ENCODE results near the gene CREBZF. TPM values are rescaled to one million over a fixed set of nuclear protein-coding genes. Genes with fewer than 3 reads are reported as not detected.

The CREBZF gene
- total and polyA plus RNA-seq, 9 of the 15 experiments (the other 6 are each of a cell fraction or from before 2014, with no cell fraction given): 7.2 to 70.2 (median 40.5) TPM

DNA sequence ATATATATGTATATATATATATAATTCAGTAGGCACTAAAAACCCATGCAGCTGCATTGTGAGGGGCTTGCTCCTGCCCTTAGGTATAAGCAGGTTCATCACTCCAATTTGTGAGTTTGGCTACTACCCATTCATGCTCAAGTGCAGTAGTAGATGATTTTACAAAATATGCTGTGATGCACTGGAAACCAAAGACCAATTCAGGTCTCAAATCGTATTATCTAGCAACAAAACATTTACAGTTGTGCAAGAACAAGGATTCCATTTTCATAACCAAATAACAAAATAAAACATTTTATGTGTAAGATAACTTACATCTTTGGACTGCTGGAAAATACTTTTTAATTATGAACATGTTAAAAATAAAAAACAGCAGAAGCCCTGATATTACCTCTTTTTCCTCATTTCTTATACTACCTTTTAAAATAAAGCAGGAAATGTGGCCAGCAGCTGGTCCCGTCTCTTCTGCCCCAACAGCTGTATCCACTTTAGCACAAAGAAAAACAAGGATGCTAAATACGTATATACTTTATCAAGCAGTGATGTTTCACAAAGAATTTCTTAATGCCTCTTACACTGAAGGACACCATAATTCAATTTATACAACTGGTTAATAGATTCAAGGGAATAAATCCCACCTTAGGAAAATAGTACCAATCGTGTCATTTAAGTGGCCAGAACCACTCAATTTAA lies 2.8 kb downstream of the CREBZF start:
- no TSS peak for BruUV-seq (replicated peaks)
- Histone ChIP-seq H3K27ac (ENCODE audit: extremely low read depth, low read depth, low read length) (no peak overlapping the region), H3K36me3 (ENCODE audit: control insufficient read depth, insufficient read depth, low read length) (peaks cover 60% of the 10 kb centered on the region), H3K9ac (ENCODE audit: insufficient read depth in 1 of 2, low read depth in 2 of 2, low read length in 2 of 2) (peak overlapping the region in 1 of 2 experiments; percentile 98; a peak in 2 of 4 replicates), H4K20me1 (replicated peaks; ENCODE audit: control insufficient read depth, insufficient read depth, low read length) (peaks cover 16% of the 10 kb centered on the region), H3K9me1 (ENCODE audit: control insufficient read depth, insufficient read depth, low read length) (no peaks in the 10 kb centered on the region), H3K9me3 (replicated peaks; ENCODE audit: control insufficient read depth, insufficient read depth, low read depth, low read length) (no peaks in the 10 kb centered on the region), H3K79me2 (ENCODE audit: control insufficient read depth, insufficient read depth, low read length) (peaks cover 78% of the 10 kb centered on the region), H3K4me1 (replicated peaks in 1 of 2; ENCODE audit: control insufficient read depth in 2 of 2, insufficient read depth in 2 of 2, low read length in 2 of 2) (peaks cover 14% of the 10 kb centered on the region in 2 experiments; a peak in 3 of 5 replicates), H3K4me3 (peak overlapping the region; percentile 94), H2AFZ (ENCODE audit: low read depth, low read length) (no peak overlapping the region), H3K4me2 (ENCODE audit: insufficient read depth, low read length) (peak overlapping the region; percentile 75), H3K27me3 (ENCODE audit: control insufficient read depth in 2 of 2, insufficient read depth in 2 of 2, low read length in 2 of 2) (no peaks in the 10 kb centered on the region)
- 1% methylated on average over 4 of the region's 4 CpGs for WGBS (ENCODE audit: insufficient coverage, low coverage, missing lambda C conversion rate)
- peak in 1 of 4 experiments; percentile 32 for DNase-seq (ENCODE audit: extremely low read depth in 1 of 4, low spot score in 3 of 4)
- FAIRE-seq: no peak
- ATAC-seq: no peak
- POLR2A ChIA-PET: interaction anchor here (10.1 kb wide), 1 partner anchor 11 kb away, joined by 145 read pairs; the partner anchor contains the start of gene TMEM126A
- CTCF ChIA-PET (ENCODE audit: low intra/inter-chr PET ratio): interaction anchor here (0.5 kb wide), 1 partner anchor 886 kb away, joined by 3 read pairs; no protein-coding TSS in a partner anchor
- TF ChIP-seq CEBPB (tag; IDR thresholded peaks at IDR 0.05) (peak; percentile 35), ZNF717 (CRISPR knock-in tag; IDR thresholded peaks at IDR 0.05) (no peak), ZNF23 (CRISPR knock-in tag; IDR thresholded peaks at IDR 0.05) (no peak)
- intact Hi-C loops (cut with micrococcal nuclease): loop anchor here (2.0 to 10.0 kb wide), 5 partner anchors 13 to 583 kb away; partner anchors contain the start of genes EED and PICALM
- in situ Hi-C loops (cut with MboI): no loop called here

DNA sequence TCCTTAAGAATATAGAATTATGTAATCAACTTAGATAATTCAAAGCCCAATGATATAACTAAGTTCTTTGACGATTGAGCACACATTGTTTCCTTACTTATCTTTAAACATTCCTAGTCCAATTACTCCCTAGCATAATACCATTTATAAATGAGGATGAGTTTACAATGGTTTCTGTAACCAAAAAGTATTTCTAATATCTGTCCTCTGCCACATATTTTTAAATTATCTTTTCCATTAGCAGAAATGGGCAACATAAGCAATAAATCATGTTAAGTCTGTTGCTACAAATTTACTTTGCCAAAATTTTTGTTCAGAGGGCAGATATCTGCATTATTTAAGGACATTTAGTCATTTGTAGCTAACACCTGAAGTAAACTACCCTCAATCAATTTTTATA lies 6.7 kb downstream of the CREBZF start:
- peaks cover 2 to 20% of the 10 kb centered on the region in 2 experiments; a peak in 4 of 5 replicates for H3K4me1 ChIP-seq (replicated peaks in 1 of 2; ENCODE audit: control insufficient read depth in 2 of 2, insufficient read depth in 2 of 2, low read length in 2 of 2)
- in situ Hi-C loops (cut with MboI) (no loop called here), intact Hi-C loops (cut with micrococcal nuclease) (no loop called here)
- DNase-seq (ENCODE audit: extremely low read depth in 1 of 4, low spot score in 3 of 4): no peak
- H3K9me3 ChIP-seq (replicated peaks; ENCODE audit: control insufficient read depth, insufficient read depth, low read depth, low read length): no peaks in the 10 kb centered on the region
- H2AFZ ChIP-seq (ENCODE audit: low read depth, low read length): no peak overlapping the region
- no peak overlapping the region for H3K4me2 ChIP-seq (ENCODE audit: insufficient read depth, low read length)
- H4K20me1 ChIP-seq (replicated peaks; ENCODE audit: control insufficient read depth, insufficient read depth, low read length): peaks cover 12% of the 10 kb centered on the region
- H3K4me3 ChIP-seq: no peak overlapping the region
- ATAC-seq: no peak
- H3K79me2 ChIP-seq (ENCODE audit: control insufficient read depth, insufficient read depth, low read length): peaks cover 86% of the 10 kb centered on the region
- H3K36me3 ChIP-seq (ENCODE audit: control insufficient read depth, insufficient read depth, low read length): peaks cover 88% of the 10 kb centered on the region
- H3K9ac ChIP-seq (ENCODE audit: insufficient read depth in 1 of 2, low read depth in 2 of 2, low read length in 2 of 2): no peak overlapping the region
- H3K9me1 ChIP-seq (ENCODE audit: control insufficient read depth, insufficient read depth, low read length): no peaks in the 10 kb centered on the region
- no peak overlapping the region for H3K27ac ChIP-seq (ENCODE audit: extremely low read depth, low read depth, low read length)
- BruUV-seq (replicated peaks): no TSS peak
- ChIA-PET POLR2A (interaction anchor here (10.1 kb wide), 1 partner anchor 7 kb away, joined by 145 read pairs; the partner anchor contains the start of gene TMEM126A), CTCF (ENCODE audit: low intra/inter-chr PET ratio) (no interaction called here)
- no peak for FAIRE-seq
- 50% methylated on average over 1 of the region's 1 CpG for WGBS (ENCODE audit: insufficient coverage, low coverage, missing lambda C conversion rate)
- no peaks in the 10 kb centered on the region for H3K27me3 ChIP-seq (ENCODE audit: control insufficient read depth in 2 of 2, insufficient read depth in 2 of 2, low read length in 2 of 2)
- TF ChIP-seq ZNF197 (CRISPR knock-in tag; IDR thresholded peaks at IDR 0.05; ENCODE audit: low read depth) (no peak), DNMT1 (IDR thresholded peaks at IDR 0.05) (no peak), ZNF282 (CRISPR knock-in tag; IDR thresholded peaks at IDR 0.05) (no peak), ZNF239 (CRISPR knock-in tag; IDR thresholded peaks at IDR 0.05) (no peak)
- TF ChIP-seq, protein P1, sequence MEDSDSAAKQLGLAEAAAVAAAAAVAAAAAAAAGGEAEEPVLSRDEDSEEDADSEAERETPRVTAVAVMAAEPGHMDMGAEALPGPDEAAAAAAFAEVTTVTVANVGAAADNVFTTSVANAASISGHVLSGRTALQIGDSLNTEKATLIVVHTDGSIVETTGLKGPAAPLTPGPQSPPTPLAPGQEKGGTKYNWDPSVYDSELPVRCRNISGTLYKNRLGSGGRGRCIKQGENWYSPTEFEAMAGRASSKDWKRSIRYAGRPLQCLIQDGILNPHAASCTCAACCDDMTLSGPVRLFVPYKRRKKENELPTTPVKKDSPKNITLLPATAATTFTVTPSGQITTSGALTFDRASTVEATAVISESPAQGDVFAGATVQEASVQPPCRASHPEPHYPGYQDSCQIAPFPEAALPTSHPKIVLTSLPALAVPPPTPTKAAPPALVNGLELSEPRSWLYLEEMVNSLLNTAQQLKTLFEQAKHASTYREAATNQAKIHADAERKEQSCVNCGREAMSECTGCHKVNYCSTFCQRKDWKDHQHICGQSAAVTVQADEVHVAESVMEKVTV (CRISPR knock-in tag; IDR thresholded peaks at IDR 0.05): no peak

All from K562 (cell line).